Fibroblast of skin of right quadriceps (primary cell): ENCODE results near the gene RAMP1.
"Not testable (repeated sequence)": the region's sequence is repeated elsewhere in the genome, so short reads cannot be mapped to it uniquely, and the experiment has no call there.

ENCODE experiments used
- DNase-seq: peaks from one replicate; pipeline ENCODE4 v3.0.0-alpha.2; 2013

Gene RAMP1

DNA sequence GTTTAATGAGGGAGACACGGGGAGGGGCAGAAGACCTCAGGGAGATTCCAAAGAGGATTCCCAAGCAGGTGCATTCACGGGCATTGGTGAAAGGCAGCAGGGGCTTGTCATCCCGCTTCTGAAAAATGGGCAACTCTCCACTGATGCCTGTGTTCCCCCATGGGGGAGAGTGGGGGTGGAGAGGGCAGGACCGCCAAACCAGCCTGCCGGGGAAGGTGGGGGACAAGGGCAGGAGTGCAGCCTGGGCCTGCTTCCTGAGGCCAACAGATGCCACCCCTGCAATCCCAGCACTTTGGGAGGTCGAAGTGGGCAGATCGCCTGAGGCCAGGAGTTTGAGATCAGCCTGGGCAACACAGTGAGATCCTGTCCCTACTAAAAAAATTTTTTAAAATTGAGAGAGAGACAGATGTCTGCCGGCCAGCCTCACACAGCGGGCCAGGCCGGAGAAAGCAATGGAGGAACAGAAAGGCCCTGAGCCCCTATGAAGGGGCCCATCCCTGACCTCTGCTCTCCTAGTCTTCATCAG, 62.6 kb downstream of the RAMP1 start:
- no peak for DNase-seq

- DNase-seq, result no peak
These were observed 63.4 kb downstream of the RAMP1 start for GRCh38 chr2:237922641-237923361.

DNA sequence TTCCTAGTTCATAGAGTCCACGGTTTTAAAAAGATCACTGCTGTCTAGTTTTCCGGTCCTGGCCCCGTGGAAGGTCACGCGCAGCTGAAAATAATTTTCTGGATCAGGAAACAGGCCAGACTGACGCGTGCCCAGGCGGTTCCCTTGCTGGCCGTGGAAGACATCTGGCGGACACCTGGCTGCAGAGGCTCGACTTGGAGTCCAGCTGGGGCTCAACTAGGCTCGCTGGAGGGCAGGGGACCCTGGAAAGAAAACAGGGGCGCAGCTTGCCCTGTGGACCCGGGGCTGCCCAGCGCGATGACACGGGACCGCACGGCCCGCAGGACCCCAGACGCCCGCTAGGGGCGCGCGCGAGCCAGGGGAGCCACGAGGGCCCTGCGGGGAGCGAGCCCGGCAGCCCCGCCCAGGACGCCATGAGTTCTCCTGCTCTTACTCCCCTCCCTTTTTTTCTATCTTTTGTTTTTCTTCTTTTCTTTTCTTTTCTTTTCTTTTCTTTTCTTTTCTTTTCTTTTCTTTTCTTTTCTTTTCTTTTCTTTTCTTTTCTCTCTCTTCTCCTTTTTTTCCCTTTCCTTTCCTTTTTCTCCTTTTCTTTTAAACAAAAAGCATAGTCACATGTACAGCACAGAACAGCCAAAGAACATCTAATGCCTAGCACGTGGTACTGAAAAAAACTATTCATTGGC, 64.2 kb downstream of the RAMP1 start:
- DNase-seq, result peak; percentile 62

GRCh38 chr2:237924164-237924534, 64.7 kb downstream of the RAMP1 start:
- no peak for DNase-seq

DNA sequence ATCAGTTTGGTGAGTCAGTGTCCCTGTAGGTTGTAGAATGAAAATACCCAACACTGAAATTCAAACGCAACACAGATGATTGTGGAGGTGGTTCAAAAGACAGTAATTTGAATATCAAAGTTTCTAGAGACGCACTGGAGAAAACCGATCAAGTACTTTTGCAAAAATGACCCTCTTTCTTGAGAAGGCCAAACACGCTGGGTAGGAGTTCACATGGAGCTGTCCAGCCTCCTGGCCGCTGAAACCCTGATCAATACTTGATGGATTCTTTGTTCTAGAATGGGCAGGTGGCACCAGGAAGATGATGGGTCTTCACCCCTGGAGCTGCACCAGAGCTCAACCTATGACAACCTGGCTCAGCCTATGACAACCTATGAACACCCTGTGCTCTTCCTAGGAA, 67.7 kb downstream of the RAMP1 start:
- DNase-seq, result no peak

- no peak for DNase-seq
These were observed 68.6 kb downstream of the RAMP1 start for GRCh38 chr2:237927986-237928385.

GRCh38 chr2:237929979-237930378, 70.6 kb downstream of the RAMP1 start:
- DNase-seq, result no peak

DNA sequence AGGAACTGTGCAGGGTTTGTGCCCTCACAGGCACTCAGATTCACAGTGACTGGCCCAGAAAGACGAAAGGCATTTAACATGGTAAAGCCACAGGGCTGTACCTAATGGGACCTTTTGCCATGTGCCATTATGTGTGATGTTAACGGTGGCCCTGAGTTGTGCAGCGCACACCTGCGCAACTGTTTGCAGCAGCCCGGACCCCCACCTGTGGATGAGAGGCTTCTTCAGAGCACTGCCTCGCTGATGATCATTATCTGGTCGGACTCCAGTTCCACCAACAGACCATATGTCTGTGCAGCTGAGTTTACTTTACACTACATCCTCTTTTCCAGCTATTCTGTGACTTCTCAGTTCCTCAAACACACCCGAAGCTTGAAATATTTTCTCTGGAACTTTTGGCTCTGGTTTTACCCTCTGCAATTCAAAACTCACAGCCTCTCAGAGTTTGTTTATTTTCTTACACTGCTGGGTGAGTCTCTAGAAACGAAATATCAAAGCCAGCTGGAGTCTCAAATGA, 71.8 kb downstream of the RAMP1 start:
- DNase-seq, result peak; percentile 41

DNA sequence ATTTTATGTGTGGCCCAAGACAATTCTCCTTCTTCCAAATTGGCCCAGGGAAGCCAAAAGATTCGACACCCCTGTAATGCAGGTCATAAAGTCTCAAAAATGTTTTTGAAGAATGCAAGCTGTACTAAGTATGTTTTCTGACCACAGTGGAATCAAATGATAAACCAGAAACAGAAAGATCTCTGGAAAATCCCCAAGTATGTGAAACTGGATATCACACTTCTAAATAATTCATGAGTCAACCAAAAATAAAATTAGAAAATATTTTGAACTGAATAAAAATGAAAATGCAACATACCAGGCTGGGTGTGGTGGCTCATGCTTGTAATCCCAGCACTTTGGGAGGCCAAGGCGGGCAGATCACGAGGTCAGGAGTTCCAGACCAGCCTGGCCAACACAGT, 73.3 kb downstream of the RAMP1 start:
- DNase-seq, result peak; percentile 79

GRCh38 chr2:237934186-237934585, 74.8 kb downstream of the RAMP1 start:
- no peak for DNase-seq

DNA sequence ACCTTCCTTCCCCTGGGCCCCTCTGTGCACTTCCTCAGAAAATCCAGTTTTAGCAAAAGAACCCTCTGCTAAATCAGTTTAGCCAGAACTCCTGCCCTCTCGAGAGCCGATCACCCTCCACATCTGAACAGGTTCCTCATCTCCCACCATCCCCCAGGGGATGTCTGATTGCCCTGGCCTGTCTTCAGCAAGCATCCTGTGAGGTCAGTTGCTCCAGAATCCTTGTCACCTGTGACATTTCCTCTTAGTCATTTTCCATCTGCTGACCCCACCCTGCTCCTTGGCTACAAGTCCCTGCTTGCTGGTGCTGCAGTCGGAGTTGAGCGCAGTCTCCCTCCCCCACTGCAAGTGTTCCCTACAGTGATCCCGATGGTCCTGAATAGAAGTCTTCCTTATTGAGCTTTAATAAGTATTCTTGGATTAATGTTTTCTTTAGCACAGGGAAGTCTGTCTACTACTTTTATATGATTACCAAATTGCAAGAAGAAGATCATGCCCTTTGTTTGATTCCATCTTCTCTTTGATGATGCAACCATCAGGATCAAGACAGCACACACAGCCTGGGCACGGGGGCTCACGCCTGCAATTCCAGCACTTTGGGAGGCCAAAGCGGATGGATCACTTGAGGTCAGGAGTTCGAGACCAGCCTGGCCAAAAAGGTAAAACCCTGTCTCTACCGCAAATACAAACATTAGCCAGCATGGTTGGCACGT, 76.5 kb downstream of the RAMP1 start:
- DNase-seq, result no peak

GRCh38 chr2:237939251-237939650, 79.8 kb downstream of the RAMP1 start:
- no peak for DNase-seq

GRCh38 chr2:237940828-237941227, 81.4 kb downstream of the RAMP1 start:
- DNase-seq, result no peak

DNA sequence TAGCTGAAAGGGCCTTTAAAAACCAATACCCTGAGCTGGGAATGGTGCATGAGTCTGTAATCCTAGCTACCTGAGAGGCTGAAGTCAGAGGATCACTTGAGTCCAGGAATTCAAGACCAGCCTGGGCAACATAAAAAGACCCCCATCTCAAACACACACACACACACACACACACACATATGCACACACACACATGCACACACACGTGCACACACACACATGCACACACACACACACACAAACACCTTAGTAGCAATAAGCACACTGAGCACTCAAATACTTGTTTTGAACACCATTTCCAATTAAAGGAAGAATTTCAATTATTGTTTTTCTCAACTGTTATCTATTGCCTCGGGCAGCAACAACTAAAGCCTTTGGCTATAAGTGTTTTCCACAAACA, 81.8 kb downstream of the RAMP1 start:
- no peak for DNase-seq

DNA sequence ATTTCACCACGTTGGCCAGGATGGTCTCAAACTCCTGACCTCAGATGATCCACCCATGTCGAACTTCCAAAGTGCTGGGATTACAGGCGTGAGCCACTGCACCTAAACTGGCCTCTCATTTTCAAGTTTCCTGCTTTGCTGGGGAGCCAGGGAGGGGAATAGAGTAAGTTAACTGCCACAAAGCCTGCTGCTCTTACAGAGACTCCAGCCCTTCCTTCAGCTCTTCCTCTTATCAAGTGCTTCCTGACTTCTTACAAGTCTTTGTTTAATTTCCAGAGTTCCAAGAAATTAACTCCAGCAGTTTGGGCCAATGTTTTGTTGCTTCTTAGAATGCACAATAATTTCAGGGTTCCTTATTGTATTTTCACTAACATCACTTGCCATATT, 83.1 kb downstream of the RAMP1 start:
- no peak for DNase-seq

GRCh38 chr2:237943395-237944094, 84.1 kb downstream of the RAMP1 start:
- DNase-seq, result no peak

DNA sequence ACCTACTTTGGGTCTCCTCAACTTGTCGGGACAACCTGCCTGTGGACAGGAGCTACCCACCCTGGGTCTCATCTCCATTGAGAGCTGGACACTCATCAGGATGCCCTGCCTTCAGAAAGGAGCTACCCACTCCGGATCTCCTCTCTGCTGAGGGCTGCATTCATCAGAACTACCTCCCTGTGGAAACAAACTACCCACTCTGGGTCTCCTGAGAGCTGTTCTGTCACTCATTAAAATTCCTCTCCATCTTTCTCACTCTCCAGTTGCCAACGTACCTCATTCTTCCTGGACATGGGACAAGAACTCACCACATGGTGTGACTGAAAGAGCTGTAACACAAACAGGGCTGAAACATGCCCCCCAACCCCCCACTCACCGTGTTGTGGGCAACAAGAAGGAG, 84.9 kb downstream of the RAMP1 start:
- no peak for DNase-seq

DNA sequence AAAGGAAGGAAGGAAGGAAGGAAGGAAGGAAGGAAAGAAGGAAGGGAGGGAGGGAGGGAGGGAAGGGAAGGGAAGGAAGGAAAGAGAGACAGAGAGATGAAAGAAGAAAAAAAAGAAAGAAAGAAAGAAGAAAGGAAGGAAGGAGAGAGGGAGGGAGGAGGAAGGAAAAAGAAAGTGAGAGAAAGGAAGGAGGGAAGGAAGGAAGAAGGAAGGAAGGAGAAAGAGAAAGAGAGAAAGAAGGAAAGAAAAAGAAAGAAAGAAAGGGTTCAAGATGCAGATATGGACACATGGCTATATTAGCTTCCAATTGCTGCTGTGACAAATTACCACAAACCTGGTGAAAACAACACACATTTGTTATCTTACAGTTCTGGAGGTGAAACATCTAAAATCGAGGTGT, 87.0 kb downstream of the RAMP1 start:
- no peak for DNase-seq

- DNase-seq, result not testable (repeated sequence)
These were observed 91.9 kb downstream of the RAMP1 start for GRCh38 chr2:237951354-237951753.

DNA sequence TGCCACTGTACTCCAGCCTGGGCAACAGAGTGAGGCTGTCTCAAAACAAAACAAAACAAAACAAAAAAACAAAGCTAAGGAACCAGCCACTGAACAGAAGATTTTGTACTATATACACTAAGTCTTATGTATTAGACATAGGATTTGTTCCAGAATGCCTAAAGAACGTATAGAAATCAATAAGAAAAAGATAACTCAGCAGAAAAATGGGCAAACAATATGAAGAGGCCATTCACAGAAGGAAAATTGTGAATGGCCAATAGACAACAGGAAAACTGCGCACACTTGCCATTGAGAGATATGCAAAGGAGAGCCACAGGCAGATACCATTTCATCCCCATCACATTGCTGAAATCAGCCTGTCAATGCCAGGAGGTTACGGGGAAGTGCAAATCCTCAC, 92.5 kb downstream of the RAMP1 start:
- DNase-seq, result no peak

- no peak for DNase-seq
These were observed 93.4 kb downstream of the RAMP1 start for GRCh38 chr2:237952851-237953250.

DNA sequence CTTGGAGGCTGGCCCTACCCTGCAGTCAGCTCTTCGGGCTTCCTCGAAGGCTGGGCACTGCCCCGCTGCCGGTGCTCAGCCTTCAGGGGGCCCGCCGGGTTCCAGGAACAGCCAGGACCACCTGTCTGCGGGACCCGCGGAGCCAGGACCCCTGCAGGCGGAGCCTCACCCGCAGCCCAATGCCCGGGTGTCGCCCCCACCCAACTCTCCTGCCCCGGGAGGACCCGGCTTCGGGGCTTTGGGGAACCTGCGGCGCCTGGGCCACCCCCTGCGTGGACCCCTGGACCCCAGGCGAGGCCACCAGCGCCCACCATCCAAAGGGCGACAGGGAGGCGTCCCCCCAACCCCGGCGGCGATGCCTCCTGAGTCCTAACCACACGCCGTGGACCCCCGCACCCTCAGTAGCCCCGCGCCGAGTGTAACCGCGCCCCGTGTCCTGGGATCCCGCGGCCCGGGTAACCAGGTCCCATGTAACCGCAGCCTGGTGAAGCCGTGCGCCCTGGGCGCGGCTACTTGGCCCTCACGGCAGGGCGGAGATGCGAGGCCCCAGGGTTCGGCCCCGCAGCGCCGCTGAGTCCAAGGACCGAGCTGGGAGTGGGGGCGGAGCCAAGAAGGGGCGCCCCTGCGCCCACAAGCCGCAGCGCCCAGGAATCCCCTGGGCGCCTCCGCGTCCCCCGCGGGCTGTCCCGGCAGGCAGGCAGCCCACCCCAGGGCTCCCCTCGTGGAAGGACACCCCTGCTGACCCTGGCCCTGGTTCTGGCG, 96.4 kb downstream of the RAMP1 start:
- no peak for DNase-seq
